AG04450 (cell line): ENCODE data around the gene XRCC5. TPM values are rescaled to one million over a fixed set of nuclear protein-coding genes. Genes with fewer than 3 reads are reported as not detected.

Experiments
- CTCF ChIA-PET: fragments of 300-600, 350-600 bp; formaldehyde crosslinking; extraction: SDS; loops from one replicate; lab custom pipeline; 2022; ENCODE audit warnings: antibody characterized with exemption, inconsistent platforms; lab: Charles Lee
- POLR2A ChIA-PET: fragments of 350-600 bp; formaldehyde crosslinking; extraction: SDS; loops from one replicate; lab custom pipeline; 2021; ENCODE audit warnings: antibody characterized with exemption, inconsistent platforms; lab: Yijun Ruan, JAX
- DNase-seq: peaks from one replicate; pipeline ENCODE4 v3.0.0-alpha.2; 2011; ENCODE audit warnings: low read depth, low spot score
- H3K27ac ChIP-seq: one replicate; pipeline ENCODE4 v1.5.1; 2012; ENCODE audit warnings: low read depth, low read length, control low read depth
- H3K27me3 ChIP-seq: one replicate; pipeline ENCODE4 v1.6.0; 2012; ENCODE audit warnings: low read length; ENCODE audit not compliant: control insufficient read depth, insufficient read depth
- H3K4me3 ChIP-seq: 2 replicates; pipeline ENCODE4 v1.5.1; 2011; ENCODE audit warnings: mild to moderate bottlenecking, low read depth, low read length, control low read depth
- H3K9me3 ChIP-seq: 2 replicates; pipeline ENCODE4 v1.5.1; 2012; ENCODE audit warnings: low read length; ENCODE audit not compliant: control insufficient read depth, insufficient read depth
- CTCF ChIP-seq: IDR thresholded peaks from 2 replicates; pipeline ENCODE4 v1.5.1; 2011; ENCODE audit warnings: low read depth, low read length, control low read depth, inconsistent platforms
- polyA plus RNA-seq: library from polyadenylated mRNA; depleted of rRNA; stranded (reverse); fragments of >200 nt; gene quantifications from 2 replicates; pipeline ENCODE4 v1.2.3, GENCODE V29; 2011

Gene XRCC5
- polyA plus RNA-seq, 1 experiment = 471 TPM

GRCh38 chr2:216159646-216160045 lies 50.5 kb downstream of the XRCC5 start:
- H3K9me3 ChIP-seq = no peaks in the 10 kb centered on the region
- H3K27me3 ChIP-seq = no peaks in the 10 kb centered on the region
- TF ChIP-seq CTCF = no peak
- no peak for DNase-seq
- CTCF ChIA-PET = interaction anchor here (0.8 to 1.9 kb wide), 2 partner anchors 14 to 245 kb away, joined by 3 to 7 read pairs; no protein-coding TSS in a partner anchor
- POLR2A ChIA-PET = interaction anchor here (0.6 to 0.9 kb wide), 3 partner anchors 10 to 143 kb away, joined by 3 to 8 read pairs (median 3); no protein-coding TSS in a partner anchor
- H3K27ac ChIP-seq = no peak overlapping the region
- no peak overlapping the region for H3K4me3 ChIP-seq

- Histone ChIP-seq H3K9me3 (no peaks in the 10 kb centered on the region), H3K27ac (no peak overlapping the region), H3K27me3 (no peaks in the 10 kb centered on the region), H3K4me3 (no peak overlapping the region)
- POLR2A ChIA-PET = no interaction called here
- no peak for DNase-seq
- CTCF ChIA-PET = interaction anchor here (1.1 to 1.5 kb wide), 2 partner anchors 13 to 46 kb away, joined by 3 read pairs; no protein-coding TSS in a partner anchor
- TF ChIP-seq CTCF = no peak
Measured at GRCh38 chr2:216160786-216161185, 51.6 kb downstream of the XRCC5 start.

GRCh38 chr2:216161967-216162366 lies 52.8 kb downstream of the XRCC5 start:
- no peak for DNase-seq
- H3K27ac ChIP-seq = no peak overlapping the region
- no peaks in the 10 kb centered on the region for H3K27me3 ChIP-seq
- ChIA-PET POLR2A (no interaction called here), CTCF (interaction anchor here (0.8 to 1.5 kb wide), 3 partner anchors 22 to 47 kb away, joined by 3 to 4 read pairs (median 3); no protein-coding TSS in a partner anchor)
- TF ChIP-seq CTCF = no peak
- H3K4me3 ChIP-seq = no peak overlapping the region
- H3K9me3 ChIP-seq = no peaks in the 10 kb centered on the region

GRCh38 chr2:216163518-216163917 lies 54.4 kb downstream of the XRCC5 start:
- CTCF ChIA-PET = interaction anchor here (0.6 to 1.7 kb wide), 3 partner anchors 8 to 241 kb away, joined by 3 to 5 read pairs (median 5); no protein-coding TSS in a partner anchor
- H3K27me3 ChIP-seq = no peaks in the 10 kb centered on the region
- POLR2A ChIA-PET = no interaction called here
- no peaks in the 10 kb centered on the region for H3K9me3 ChIP-seq
- no peak overlapping the region for H3K27ac ChIP-seq
- H3K4me3 ChIP-seq = no peak overlapping the region
- peak; percentile 18 for DNase-seq
- no peak for TF ChIP-seq CTCF

GRCh38 chr2:216164087-216164486 lies 54.9 kb downstream of the XRCC5 start:
- no peak overlapping the region for H3K27ac ChIP-seq
- ChIA-PET CTCF (interaction anchor here (1.5 to 1.7 kb wide), 2 partner anchors 50 to 241 kb away, joined by 5 read pairs; no protein-coding TSS in a partner anchor), POLR2A (interaction anchor here (0.6 kb wide), 1 partner anchor 279 kb away, joined by 8 read pairs; no protein-coding TSS in a partner anchor)
- no peaks in the 10 kb centered on the region for H3K9me3 ChIP-seq
- DNase-seq = no peak
- H3K4me3 ChIP-seq = no peak overlapping the region
- H3K27me3 ChIP-seq = no peaks in the 10 kb centered on the region
- TF ChIP-seq CTCF = no peak
